ENCODE measurements around the gene SLC25A2.
"Not testable (repeated sequence)": the region's sequence is repeated elsewhere in the genome, so short reads cannot be mapped to it uniquely, and the experiment has no call there.

SLC25A2 gene

DNA sequence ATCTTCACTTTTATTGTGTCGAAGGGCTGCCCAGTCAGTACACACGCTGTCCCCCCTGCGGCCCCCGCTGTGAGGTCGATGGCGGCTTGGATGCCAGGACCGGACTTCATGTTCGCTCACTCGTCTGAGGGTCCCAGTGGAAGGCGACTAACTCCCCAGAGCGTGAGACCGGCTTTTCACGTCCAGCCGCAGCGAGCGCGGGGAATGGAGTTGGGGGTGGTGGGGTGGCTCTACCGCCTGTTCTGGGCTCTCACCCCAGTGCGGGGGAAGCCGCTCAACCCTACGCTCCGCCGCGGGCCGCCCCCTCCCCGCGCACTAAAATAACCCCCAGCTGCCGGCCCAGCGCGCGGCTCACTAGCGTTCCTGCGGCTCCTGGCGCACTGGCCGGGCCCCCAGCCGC lies at the start of gene SLC25A2:
TSS of gene SLC25A2 (minus strand) at position 294 of the 400 bp plus-strand sequence. CDS start at position 110, 184 bp downstream.
- no peaks in the 10 kb centered on the region for H3K36me3 ChIP-seq
- no peak for DNase-seq
- TF ChIP-seq CTCF (IDR thresholded peaks at IDR 0.05; ENCODE audit: low read depth, low read length), result no peak
- H3K9me3 ChIP-seq (ENCODE audit: severe bottlenecking), result peaks cover 2% of the 10 kb centered on the region
- H3K27ac ChIP-seq, result no peak within 1 kb of the TSS
- H3K4me3 ChIP-seq (ENCODE audit: low read depth, low read length), result no peak within 1 kb of the TSS
- no peaks in the 10 kb centered on the region for H3K27me3 ChIP-seq (ENCODE audit: insufficient read depth, low read depth, severe bottlenecking)

GRCh38 chr5:141351591-141351990 lies 47.7 kb upstream of the SLC25A2 start:
- Histone ChIP-seq H3K9me3 (ENCODE audit: severe bottlenecking) (peaks cover 29% of the 10 kb centered on the region), H3K27me3 (ENCODE audit: insufficient read depth, low read depth, severe bottlenecking) (no peaks in the 10 kb centered on the region), H3K4me3 (ENCODE audit: low read depth, low read length) (no peak overlapping the region), H3K27ac (no peak overlapping the region), H3K36me3 (no peaks in the 10 kb centered on the region)
- no peak for TF ChIP-seq CTCF (IDR thresholded peaks at IDR 0.05; ENCODE audit: low read depth, low read length)
- DNase-seq, result no peak

GRCh38 chr5:141349917-141350619 lies 46.2 kb upstream of the SLC25A2 start, which contains the start of gene PCDHGB1:
TSS of gene PCDHGB1 (plus strand) at chr5:141350099. CDS start at chr5:141350261, 162 bp downstream.
- no peak within 1 kb of the TSS for H3K27ac ChIP-seq

GRCh38 chr5:141346017-141346416 lies 42.2 kb upstream of the SLC25A2 start:
- H3K27me3 ChIP-seq (ENCODE audit: insufficient read depth, low read depth, severe bottlenecking), result not testable (repeated sequence)
- H3K9me3 ChIP-seq (ENCODE audit: severe bottlenecking), result peaks cover 23% of the 10 kb centered on the region

More at GRCh38 chr5:141349917-141350619, 46.2 kb upstream of the SLC25A2 start, which contains the start of gene PCDHGB1:
- no peaks in the 10 kb centered on the region for H3K27me3 ChIP-seq (ENCODE audit: insufficient read depth, low read depth, severe bottlenecking)
- no peaks in the 10 kb centered on the region for H3K36me3 ChIP-seq
- peaks cover 25% of the 10 kb centered on the region for H3K9me3 ChIP-seq (ENCODE audit: severe bottlenecking)
- peak; percentile 81 for TF ChIP-seq CTCF (IDR thresholded peaks at IDR 0.05; ENCODE audit: low read depth, low read length)
- peak; percentile 72 for DNase-seq
- H3K4me3 ChIP-seq (ENCODE audit: low read depth, low read length), result peak within 1 kb of the TSS; percentile 32

DNA sequence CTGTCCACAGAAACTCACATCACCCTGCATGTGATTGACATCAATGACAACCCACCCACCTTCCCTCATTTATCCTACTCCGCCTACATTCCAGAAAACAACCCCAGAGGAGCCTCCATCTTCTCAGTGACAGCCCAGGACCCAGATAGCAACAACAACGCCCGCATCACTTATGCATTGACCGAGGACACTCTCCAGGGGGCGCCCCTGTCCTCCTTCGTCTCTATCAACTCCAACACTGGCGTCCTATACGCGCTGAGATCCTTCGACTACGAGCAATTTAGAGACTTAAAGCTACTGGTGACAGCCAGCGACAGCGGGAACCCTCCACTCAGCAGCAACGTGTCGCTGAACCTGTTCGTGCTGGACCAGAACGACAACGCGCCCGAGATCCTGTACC lies 41.5 kb upstream of the SLC25A2 start:
- TF ChIP-seq CTCF (IDR thresholded peaks at IDR 0.05; ENCODE audit: low read depth, low read length), result no peak
- Histone ChIP-seq H3K27me3 (ENCODE audit: insufficient read depth, low read depth, severe bottlenecking) (no peaks in the 10 kb centered on the region), H3K9me3 (ENCODE audit: severe bottlenecking) (peaks cover 19% of the 10 kb centered on the region), H3K27ac (no peak overlapping the region), H3K4me3 (ENCODE audit: low read depth, low read length) (no peak overlapping the region), H3K36me3 (no peaks in the 10 kb centered on the region)
- no peak for DNase-seq

More at GRCh38 chr5:141346017-141346416, 42.2 kb upstream of the SLC25A2 start:
- DNase-seq; H3K27ac ChIP-seq; H3K4me3 ChIP-seq (ENCODE audit: low read depth, low read length); H3K36me3 ChIP-seq: not testable (repeated sequence)

DNA sequence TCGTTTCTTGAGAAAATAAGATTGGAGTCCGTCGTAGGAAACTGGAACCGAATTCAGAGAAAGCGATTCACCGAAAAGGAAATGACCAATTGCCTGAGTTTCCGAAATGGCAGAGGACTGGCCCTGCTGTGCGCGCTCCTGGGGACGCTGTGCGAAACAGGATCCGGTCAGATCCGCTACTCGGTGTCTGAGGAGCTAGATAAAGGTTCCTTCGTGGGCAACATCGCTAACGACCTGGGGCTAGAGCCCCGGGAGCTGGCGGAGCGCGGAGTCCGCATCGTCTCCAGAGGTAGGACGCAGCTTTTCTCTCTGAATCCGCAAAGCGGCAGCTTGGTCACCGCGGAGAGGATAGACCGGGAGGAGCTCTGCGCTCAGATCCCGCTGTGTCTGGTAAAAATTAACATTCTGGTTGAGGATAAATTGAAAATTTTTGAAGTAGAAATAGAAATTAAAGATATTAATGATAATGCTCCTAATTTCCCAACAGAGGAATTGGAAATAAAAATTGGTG lies 40.2 kb upstream of the SLC25A2 start:
- no peaks in the 10 kb centered on the region for H3K36me3 ChIP-seq
- H3K4me3 ChIP-seq (ENCODE audit: low read depth, low read length), result no peak overlapping the region
- H3K27me3 ChIP-seq (ENCODE audit: insufficient read depth, low read depth, severe bottlenecking), result no peaks in the 10 kb centered on the region
- no peak overlapping the region for H3K27ac ChIP-seq
- no peak for DNase-seq
- H3K9me3 ChIP-seq (ENCODE audit: severe bottlenecking), result peaks cover 20% of the 10 kb centered on the region
- no peak for TF ChIP-seq CTCF (IDR thresholded peaks at IDR 0.05; ENCODE audit: low read depth, low read length)

Data from WERI-Rb-1 (cell line).